ENCODE measurements around the gene LDHAL6B. TPM values are rescaled to one million over a fixed set of nuclear protein-coding genes. Genes with fewer than 3 reads are reported as not detected.

The LDHAL6B gene
- total and polyA plus RNA-seq, 2 donors (not counting 1 experiment from before 2014, with no cell fraction given), result not detected

GRCh38 chr15:59178151-59178695 lies 28.4 kb upstream of the LDHAL6B start:
- peaks cover 2% of the 10 kb centered on the region for H3K36me3 ChIP-seq (ENCODE audit: control insufficient read depth, insufficient read depth, low read length)

GRCh38 chr15:59179717-59180116 lies 26.9 kb upstream of the LDHAL6B start:
- no peak overlapping the region for H3K4me3 ChIP-seq (replicated peaks in 1 of 4; ENCODE audit: control extremely low read depth in 1 of 4, insufficient read depth in 1 of 4, low read depth in 3 of 4, low read length in 4 of 4)
- DNase-seq (ENCODE audit: low read depth in 2 of 2), result no peak
- H3K4me2 ChIP-seq (ENCODE audit: extremely low read depth, insufficient read depth, low read length), result no peak overlapping the region
- H2AFZ ChIP-seq (ENCODE audit: low read length), result no peak overlapping the region
- peaks cover 2% of the 10 kb centered on the region for H3K36me3 ChIP-seq (ENCODE audit: control insufficient read depth, insufficient read depth, low read length)
- H3K27ac ChIP-seq (ENCODE audit: insufficient read depth, low read length), result no peak overlapping the region
- TF ChIP-seq, protein P1, sequence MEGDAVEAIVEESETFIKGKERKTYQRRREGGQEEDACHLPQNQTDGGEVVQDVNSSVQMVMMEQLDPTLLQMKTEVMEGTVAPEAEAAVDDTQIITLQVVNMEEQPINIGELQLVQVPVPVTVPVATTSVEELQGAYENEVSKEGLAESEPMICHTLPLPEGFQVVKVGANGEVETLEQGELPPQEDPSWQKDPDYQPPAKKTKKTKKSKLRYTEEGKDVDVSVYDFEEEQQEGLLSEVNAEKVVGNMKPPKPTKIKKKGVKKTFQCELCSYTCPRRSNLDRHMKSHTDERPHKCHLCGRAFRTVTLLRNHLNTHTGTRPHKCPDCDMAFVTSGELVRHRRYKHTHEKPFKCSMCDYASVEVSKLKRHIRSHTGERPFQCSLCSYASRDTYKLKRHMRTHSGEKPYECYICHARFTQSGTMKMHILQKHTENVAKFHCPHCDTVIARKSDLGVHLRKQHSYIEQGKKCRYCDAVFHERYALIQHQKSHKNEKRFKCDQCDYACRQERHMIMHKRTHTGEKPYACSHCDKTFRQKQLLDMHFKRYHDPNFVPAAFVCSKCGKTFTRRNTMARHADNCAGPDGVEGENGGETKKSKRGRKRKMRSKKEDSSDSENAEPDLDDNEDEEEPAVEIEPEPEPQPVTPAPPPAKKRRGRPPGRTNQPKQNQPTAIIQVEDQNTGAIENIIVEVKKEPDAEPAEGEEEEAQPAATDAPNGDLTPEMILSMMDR (conservative IDR thresholded peaks at IDR 0.05 in 1 of 2, IDR thresholded peaks at IDR 0.05 in 1 of 2; ENCODE audit: low read depth in 1 of 2, low read length in 2 of 2), result no peak
- TF ChIP-seq EZH2 (IDR thresholded peaks at IDR 0.05; ENCODE audit: low read length, missing control alignments), result no peak
- H4K20me1 ChIP-seq (ENCODE audit: control insufficient read depth, extremely low read depth, insufficient read depth, low read length), result no peaks in the 10 kb centered on the region
- no peak overlapping the region for H3K9ac ChIP-seq (ENCODE audit: insufficient read depth, low read length)
- no peaks in the 10 kb centered on the region for H3K9me3 ChIP-seq (ENCODE audit: control insufficient read depth, insufficient read depth, low read depth, low read length)
- H3K79me2 ChIP-seq (ENCODE audit: control insufficient read depth, insufficient read depth, low read length), result no peaks in the 10 kb centered on the region
- peaks cover 13% of the 10 kb centered on the region for H3K4me1 ChIP-seq (ENCODE audit: control insufficient read depth, extremely low read depth, insufficient read depth, low read length)
- H3K27me3 ChIP-seq (ENCODE audit: control insufficient read depth, insufficient read depth, low read length), result no peaks in the 10 kb centered on the region

More at GRCh38 chr15:59178151-59178695, 28.4 kb upstream of the LDHAL6B start:
- no peak overlapping the region for H2AFZ ChIP-seq (ENCODE audit: low read length)
- no peaks in the 10 kb centered on the region for H3K27me3 ChIP-seq (ENCODE audit: control insufficient read depth, insufficient read depth, low read length)
- TF ChIP-seq, protein P1 (conservative IDR thresholded peaks at IDR 0.05 in 1 of 2, IDR thresholded peaks at IDR 0.05 in 1 of 2; ENCODE audit: low read depth in 1 of 2, low read length in 2 of 2), result no peak
- no peak for TF ChIP-seq EZH2 (IDR thresholded peaks at IDR 0.05; ENCODE audit: low read length, missing control alignments)
- H3K4me3 ChIP-seq (replicated peaks in 1 of 4; ENCODE audit: control extremely low read depth in 1 of 4, insufficient read depth in 1 of 4, low read depth in 3 of 4, low read length in 4 of 4), result no peak overlapping the region
- no peak overlapping the region for H3K27ac ChIP-seq (ENCODE audit: insufficient read depth, low read length)
- no peak for DNase-seq (ENCODE audit: low read depth in 2 of 2)
- no peaks in the 10 kb centered on the region for H3K79me2 ChIP-seq (ENCODE audit: control insufficient read depth, insufficient read depth, low read length)
- H3K9me3 ChIP-seq (ENCODE audit: control insufficient read depth, insufficient read depth, low read depth, low read length), result no peaks in the 10 kb centered on the region
- no peak overlapping the region for H3K9ac ChIP-seq (ENCODE audit: insufficient read depth, low read length)
- peaks cover 17% of the 10 kb centered on the region for H3K4me1 ChIP-seq (ENCODE audit: control insufficient read depth, extremely low read depth, insufficient read depth, low read length)
- no peaks in the 10 kb centered on the region for H4K20me1 ChIP-seq (ENCODE audit: control insufficient read depth, extremely low read depth, insufficient read depth, low read length)
- no peak overlapping the region for H3K4me2 ChIP-seq (ENCODE audit: extremely low read depth, insufficient read depth, low read length)

GRCh38 chr15:59180945-59181600 lies 25.6 kb upstream of the LDHAL6B start:
- H3K4me3 ChIP-seq (replicated peaks in 1 of 4; ENCODE audit: control extremely low read depth in 1 of 4, insufficient read depth in 1 of 4, low read depth in 3 of 4, low read length in 4 of 4), result no peak overlapping the region
- H3K27me3 ChIP-seq (ENCODE audit: control insufficient read depth, insufficient read depth, low read length), result no peaks in the 10 kb centered on the region
- peaks cover 2% of the 10 kb centered on the region for H3K36me3 ChIP-seq (ENCODE audit: control insufficient read depth, insufficient read depth, low read length)
- H3K9me3 ChIP-seq (ENCODE audit: control insufficient read depth, insufficient read depth, low read depth, low read length), result no peaks in the 10 kb centered on the region
- H3K9ac ChIP-seq (ENCODE audit: insufficient read depth, low read length), result no peak overlapping the region
- H4K20me1 ChIP-seq (ENCODE audit: control insufficient read depth, extremely low read depth, insufficient read depth, low read length), result no peaks in the 10 kb centered on the region
- peak in 1 of 2 donors; percentile 73 for DNase-seq (ENCODE audit: low read depth in 2 of 2)
- H3K79me2 ChIP-seq (ENCODE audit: control insufficient read depth, insufficient read depth, low read length), result no peaks in the 10 kb centered on the region
- no peak overlapping the region for H3K4me2 ChIP-seq (ENCODE audit: extremely low read depth, insufficient read depth, low read length)
- no peak overlapping the region for H3K27ac ChIP-seq (ENCODE audit: insufficient read depth, low read length)
- no peak overlapping the region for H2AFZ ChIP-seq (ENCODE audit: low read length)
- no peak for TF ChIP-seq EZH2 (IDR thresholded peaks at IDR 0.05; ENCODE audit: low read length, missing control alignments)
- TF ChIP-seq, protein P1 (conservative IDR thresholded peaks at IDR 0.05 in 1 of 2, IDR thresholded peaks at IDR 0.05 in 1 of 2; ENCODE audit: low read depth in 1 of 2, low read length in 2 of 2), result no peak
- H3K4me1 ChIP-seq (ENCODE audit: control insufficient read depth, extremely low read depth, insufficient read depth, low read length), result peaks cover 3% of the 10 kb centered on the region

Measured in fibroblast of lung (primary cell).